HT-29 (cell line): ENCODE measurements around the gene SETMAR. TPM values are rescaled to one million over a fixed set of nuclear protein-coding genes. Genes with fewer than 3 reads are reported as not detected.

Experiments
- DNase-seq: peaks from one replicate; pipeline ENCODE4 v3.0.0-alpha.2; 2015; ENCODE audit warnings: low spot score
- total RNA-seq: library from RNA; depleted of rRNA; stranded (reverse); fragments of >200 nt; shearing (Covaris generic); gene quantifications from 2 replicates; pipeline ENCODE4 v1.2.3, GENCODE V29; 2014; rRNA removed

SETMAR gene
- total RNA-seq, 1 experiment from 2014 or later, result 5.6 TPM

DNA sequence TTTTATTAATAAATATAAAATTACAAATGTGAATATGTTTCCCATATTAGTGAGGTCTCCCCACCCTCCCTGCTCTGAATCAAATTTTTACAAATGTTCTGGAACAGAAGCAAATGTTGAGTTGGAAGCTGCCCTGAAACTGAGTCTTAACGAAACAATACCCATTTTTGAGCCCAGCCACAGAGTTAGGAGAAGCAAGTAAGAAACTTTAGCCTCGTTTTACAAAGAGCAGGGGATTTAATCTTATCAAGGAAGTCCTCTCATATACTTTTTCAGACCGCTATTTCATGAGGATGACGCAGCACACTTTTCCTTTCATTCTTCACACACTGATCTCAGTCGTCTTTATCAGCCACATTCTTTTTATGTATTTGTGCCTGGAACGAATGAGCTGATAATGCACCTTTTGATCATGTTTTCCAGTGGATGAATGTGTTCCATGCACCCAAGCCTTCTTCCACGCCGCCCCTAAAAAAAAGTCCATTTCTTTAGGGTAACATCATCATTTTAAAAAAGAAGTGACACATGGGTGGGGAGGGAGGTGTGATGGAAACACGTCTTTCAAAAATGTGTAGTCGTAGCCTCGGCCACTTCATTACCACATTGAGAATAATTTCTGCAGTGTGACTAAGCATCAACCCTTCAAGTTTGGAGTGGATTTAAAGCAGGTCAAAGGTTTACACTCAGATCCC lies 48.1 kb downstream of the SETMAR start:
- DNase-seq, result no peak

DNA sequence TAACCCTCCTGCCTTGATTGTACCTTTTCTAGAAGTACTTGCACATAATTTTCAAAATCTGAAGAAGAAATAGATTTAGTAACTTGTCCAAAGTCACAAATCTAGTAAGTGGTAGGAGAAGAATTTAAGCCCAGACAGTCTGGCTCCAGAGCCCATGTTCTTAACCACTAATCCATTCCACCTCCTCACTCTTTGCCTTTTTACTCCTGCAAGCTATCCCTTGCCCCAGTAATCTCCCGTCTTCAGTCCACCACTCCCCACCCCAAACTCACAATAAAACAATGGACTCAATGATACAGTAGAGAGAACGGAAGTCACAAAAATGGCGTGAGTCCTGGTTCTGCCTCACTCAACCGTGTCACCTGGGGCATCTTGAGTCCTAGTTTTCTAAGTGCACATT lies 48.7 kb downstream of the SETMAR start:
- no peak for DNase-seq

DNA sequence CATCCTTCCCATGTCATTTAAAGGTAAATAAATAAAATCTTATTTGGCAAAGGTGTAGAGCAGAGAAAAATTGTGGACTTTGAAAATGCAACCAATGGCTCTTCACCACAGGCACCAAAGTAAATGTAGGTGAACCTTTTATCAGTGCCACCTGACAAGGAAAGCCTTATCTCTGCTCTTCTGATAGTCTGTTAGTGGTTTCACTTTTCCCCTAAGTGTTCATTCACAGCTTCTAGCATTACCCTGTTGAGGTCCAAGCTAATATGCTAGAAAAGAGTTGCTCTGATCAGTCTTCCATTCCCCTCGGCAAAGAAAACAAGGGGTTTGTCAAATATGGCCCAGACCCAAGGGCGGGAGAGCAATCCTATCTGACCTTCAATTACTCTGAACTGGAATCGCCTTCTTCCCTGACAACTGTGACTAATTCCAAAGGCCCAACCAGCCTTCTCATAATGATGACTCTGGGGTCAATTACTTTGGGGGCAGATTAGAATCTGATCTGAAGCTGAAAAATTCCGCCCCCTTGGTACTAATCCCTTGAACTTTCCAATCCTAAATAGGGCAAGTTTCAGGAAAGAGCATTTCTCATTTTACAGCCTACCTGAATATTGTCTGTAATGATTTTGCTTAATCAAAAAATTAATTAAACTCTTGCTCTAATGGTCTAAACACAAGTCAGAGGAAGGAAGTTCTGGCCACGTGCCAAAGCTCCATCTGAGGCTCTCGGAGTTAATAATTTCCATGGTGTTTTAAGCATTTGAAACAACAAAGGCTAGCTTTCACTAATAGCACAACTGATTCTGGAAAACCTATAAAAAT lies 52.4 kb downstream of the SETMAR start:
- peak; percentile 65 for DNase-seq

DNA sequence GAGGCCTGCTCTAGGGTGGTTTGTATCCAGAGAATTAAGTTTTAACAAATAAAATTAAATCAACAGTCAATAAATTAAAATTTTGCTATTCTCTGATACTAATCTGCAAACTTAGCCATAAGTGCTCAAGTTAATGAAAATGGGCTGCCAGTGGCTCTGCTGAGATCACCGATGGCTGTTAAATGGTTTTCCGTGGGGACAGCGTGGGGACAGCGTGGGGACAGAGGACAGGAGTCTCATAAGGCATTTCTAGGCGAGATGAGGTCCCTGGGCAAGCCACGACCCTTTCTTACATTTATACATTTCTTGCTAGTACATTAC lies 53.0 kb downstream of the SETMAR start:
- no peak for DNase-seq

DNA sequence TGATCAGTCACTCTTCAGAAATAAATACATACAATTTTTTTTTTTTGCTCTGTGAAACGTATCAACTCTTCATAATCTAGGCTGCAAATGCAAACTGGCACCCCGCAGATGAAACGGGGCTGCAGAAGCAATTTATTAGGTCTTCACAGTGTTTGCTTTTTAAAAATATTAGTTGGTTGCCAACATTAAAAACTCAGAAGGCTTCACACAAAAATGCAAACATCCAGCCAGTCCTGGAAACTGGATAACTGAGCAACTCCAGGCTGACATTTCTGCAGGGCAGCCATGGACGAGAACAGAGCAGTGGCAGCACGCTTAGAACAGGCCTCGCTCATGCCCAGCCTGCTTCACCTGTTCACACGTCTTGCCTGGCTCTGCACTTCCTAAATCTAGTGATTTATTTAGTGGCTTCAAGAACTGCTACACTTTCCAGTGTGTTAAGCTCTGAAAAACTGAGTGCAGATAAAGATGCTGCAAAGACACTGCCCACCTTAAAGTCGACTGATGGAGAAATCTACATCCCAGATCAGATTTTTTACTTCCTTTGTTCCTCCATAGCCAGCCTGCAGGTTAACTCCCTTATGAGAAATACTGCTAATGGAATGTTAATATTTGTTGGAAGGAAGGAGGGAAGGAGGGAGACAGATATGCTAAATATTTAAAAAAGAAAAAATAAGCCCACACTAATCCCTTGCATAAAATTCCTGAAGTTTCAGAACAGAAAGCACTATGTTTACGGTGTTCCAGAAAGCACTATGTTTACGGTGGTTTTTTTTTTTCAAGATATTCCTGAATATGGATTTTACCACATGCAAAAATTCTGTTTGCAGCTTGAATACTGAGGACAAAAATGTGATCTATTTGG lies 53.6 kb downstream of the SETMAR start:
- no peak for DNase-seq

DNA sequence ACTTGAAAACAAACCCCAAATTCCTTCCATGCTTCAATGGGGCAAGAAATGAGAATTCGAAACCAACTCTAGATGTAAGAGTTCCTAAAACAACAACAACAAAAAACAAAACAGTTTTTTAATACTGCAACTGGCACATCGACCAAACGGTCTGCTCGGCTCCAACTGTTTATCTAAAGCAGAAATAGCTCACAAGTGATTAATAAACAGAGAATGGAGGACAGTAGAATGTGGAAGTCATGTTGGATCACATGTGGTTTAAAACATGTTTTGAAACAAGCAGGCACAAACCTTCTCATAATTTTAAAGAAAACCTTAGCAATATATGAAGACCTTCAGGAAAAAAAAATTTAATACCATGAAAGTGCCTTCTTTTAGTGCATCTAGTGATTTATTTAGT lies 55.1 kb downstream of the SETMAR start:
- DNase-seq, result no peak

DNA sequence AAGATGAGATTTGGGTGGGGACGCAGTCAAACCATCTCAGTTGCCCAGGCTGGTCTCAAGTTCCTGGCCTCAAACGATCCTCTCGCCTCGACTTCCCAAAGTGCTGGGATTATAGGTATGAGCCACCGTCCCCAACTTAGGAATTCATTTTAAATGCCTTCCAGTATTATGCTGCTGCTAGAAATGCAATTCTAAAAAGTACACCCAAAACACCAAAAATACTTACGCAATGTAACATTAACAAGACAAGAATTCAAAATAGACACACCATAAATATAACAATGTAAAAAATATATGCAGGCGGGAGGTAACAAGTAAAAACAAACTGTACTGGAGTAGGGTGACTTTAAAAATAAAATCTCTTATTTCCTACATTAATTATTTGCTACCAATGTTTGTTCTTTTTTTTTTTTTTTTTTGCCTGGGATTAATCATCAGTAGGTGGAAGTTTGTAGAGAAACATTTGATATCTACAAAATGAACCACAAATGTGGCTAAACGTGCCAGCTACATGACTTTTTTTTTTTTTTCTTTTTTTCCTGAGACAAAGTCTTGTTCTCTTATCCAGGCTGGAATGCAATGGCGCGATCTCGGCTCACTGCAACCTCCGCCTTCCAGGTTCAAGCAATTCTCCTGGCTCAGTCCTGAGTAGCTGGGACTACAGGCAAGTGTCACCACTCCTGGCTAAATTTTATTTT lies 56.8 kb downstream of the SETMAR start:
- DNase-seq, result no peak

DNA sequence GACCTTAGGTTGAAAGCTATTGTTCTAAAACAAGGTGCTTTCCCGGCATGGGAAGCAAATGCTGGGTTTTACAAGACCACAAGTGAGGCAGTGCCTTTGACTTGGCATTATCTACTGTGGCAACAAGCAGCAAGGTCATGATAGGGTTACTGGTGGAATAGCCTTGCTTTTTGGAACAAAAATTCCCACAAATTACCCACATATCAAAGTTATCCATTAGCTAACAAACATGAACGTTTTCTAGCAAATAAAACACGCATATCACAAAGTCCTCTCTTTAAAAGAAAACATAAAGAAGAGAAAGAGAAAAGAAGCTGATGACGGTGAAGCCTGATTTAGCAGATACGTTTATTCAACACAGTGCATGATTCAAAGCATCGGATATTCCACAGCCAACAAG lies 57.6 kb downstream of the SETMAR start:
- DNase-seq, result no peak

DNA sequence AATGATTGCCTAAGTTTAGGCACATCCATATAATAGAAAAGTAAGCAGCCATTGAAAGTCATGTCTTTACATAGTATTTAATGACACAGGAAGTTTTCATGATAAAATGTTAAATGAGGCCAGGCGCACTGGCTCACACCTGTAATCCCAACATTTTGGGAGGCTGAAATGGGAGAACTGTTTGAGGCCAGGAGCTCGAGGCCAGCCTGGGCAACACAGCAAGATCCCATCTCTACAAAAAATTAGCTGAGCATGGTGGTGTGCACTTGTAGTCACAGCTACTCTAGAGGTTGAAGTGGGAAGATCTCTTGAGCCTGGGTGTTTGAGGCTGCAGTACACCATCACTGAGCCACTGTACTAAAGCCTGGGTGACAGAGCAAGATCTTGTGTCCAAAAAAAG lies 59.4 kb downstream of the SETMAR start:
- no peak for DNase-seq

Other genes starting within 250 kb of the SETMAR start
- gene SUMF1, start 163.9 kb downstream of the SETMAR start, total RNA-seq, result 17.5 and 21.8 TPM in 2 replicates
- gene ITPR1, start 190.0 kb downstream of the SETMAR start, total RNA-seq, result 3.6 and 5.1 TPM in 2 replicates